Prostate gland (tissue), 2 donors: ENCODE data around the gene CLIP3. TPM values are rescaled to one million over a fixed set of nuclear protein-coding genes. Genes with fewer than 3 reads are reported as not detected.
"Not testable (repeated sequence)": the region's sequence is repeated elsewhere in the genome, so short reads cannot be mapped to it uniquely, and the experiment has no call there.

ENCODE experiments used
- DNase-seq: peaks from one replicate; pipeline ENCODE4 v3.0.0-alpha.2; 2019; ENCODE audit warnings: low spot score
- H3K27ac ChIP-seq, 2 donors: fragments of 200-600 bp; sonication (generic); 2 replicates each; pipeline ENCODE4 v1.5.1; 2017 to 2019
- H3K27me3 ChIP-seq: fragments of 200-600 bp; sonication (generic); replicated peaks from 2 replicates; pipeline ENCODE4 v1.5.1; 2019; ENCODE audit not compliant: insufficient read depth
- H3K36me3 ChIP-seq, 2 donors: fragments of 200-600 bp; sonication (generic); 1 replicate in 1 of 2; 2 replicates in 1 of 2; pipeline versions ENCODE4 v1.5.1 to v1.8.1; 2017 to 2019
- H3K4me1 ChIP-seq: fragments of 200-600 bp; sonication (generic); replicated peaks from 2 replicates; pipeline ENCODE4 v1.5.1; 2019
- H3K4me3 ChIP-seq, 2 donors: fragments of 200-600 bp; sonication (generic); 2 replicates each; pipeline ENCODE4 v1.5.1; 2017 to 2019
- H3K9me3 ChIP-seq: fragments of 200-600 bp; sonication (generic); 2 replicates; pipeline ENCODE4 v1.5.1; 2017
- POLR2A ChIP-seq: fragments of 450-650 bp; IDR thresholded peaks from one replicate; pipeline ENCODE4 v1.6.1; 2016; ENCODE audit warnings: antibody characterized with exemption, mild to moderate bottlenecking
- POLR2AphosphoS5 ChIP-seq: sonication (generic); formaldehyde crosslinking; IDR thresholded peaks from one replicate; pipeline ENCODE4 v1.6.1; 2017; ENCODE audit warnings: antibody characterized with exemption
- WGBS: methylation state at CpG from one replicate; pipeline ENCODE4 v1.1.5; 2018; 5-methylcytosine and 5-hydroxymethylcytosine counted together
- intact Hi-C: fragments of 100-400 bp; cut with DNase I; formaldehyde crosslinking; loops from one replicate; pipeline ENCODE4 v1.14.2; 2022
- total RNA-seq, 2 donors: library from RNA; depleted of rRNA; stranded (reverse); fragments of >200 nt; gene quantifications; one replicate each; pipeline ENCODE4 v1.1.0, GENCODE V29; 2016
- TF ChIP-seq, protein P1 (sequence below), 4 experiments: fragments of 200-600 bp in 2 of 4; fragments of 450-650 bp in 2 of 4; sonication (generic) in 2 of 4; IDR thresholded peaks; 1 replicate in 3 of 4; 2 replicates in 1 of 4; pipeline ENCODE4 v1.5.1; 2016 to 2019; ENCODE audit warnings: antibody characterized with exemption in 4 of 4, mild to moderate bottlenecking in 2 of 4, moderate library complexity in 2 of 4

CLIP3 gene
- total RNA-seq, 2 donors from 2014 or later: 7.4 to 31.2 TPM

DNA sequence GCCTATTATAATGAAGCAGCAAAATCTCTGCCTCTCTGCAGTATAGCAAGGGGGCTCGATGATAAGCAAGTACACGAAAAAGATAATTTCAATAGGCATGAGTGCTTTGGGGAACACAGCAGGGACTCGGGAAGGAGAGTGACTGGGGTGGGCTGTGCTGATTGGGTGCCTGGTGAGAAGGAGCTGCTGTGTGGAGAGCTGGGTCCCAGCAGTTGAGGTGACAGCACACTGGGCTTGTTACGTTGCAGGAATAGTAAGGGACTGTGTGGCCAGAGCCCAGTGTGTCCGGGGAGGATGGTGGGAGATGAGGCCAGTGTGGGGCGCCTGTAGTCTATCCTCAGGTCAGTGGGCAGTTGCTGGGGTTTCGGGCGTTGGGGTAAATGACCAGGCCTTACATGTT is 39.4 kb upstream of the CLIP3 start:
- Histone ChIP-seq H3K27me3 (no peaks in the 10 kb centered on the region), H3K9me3 (no peaks in the 10 kb centered on the region), H3K27ac (no peak overlapping the region), H3K4me3 (no peak overlapping the region), H3K4me1 (no peaks in the 10 kb centered on the region), H3K36me3 (no peaks in the 10 kb centered on the region)
- DNase-seq: no peak
- intact Hi-C loops: no loop called here
- 93% methylated on average over 8 of the region's 8 CpGs for WGBS
- no peak for TF ChIP-seq POLR2AphosphoS5
- TF ChIP-seq, protein P1, sequence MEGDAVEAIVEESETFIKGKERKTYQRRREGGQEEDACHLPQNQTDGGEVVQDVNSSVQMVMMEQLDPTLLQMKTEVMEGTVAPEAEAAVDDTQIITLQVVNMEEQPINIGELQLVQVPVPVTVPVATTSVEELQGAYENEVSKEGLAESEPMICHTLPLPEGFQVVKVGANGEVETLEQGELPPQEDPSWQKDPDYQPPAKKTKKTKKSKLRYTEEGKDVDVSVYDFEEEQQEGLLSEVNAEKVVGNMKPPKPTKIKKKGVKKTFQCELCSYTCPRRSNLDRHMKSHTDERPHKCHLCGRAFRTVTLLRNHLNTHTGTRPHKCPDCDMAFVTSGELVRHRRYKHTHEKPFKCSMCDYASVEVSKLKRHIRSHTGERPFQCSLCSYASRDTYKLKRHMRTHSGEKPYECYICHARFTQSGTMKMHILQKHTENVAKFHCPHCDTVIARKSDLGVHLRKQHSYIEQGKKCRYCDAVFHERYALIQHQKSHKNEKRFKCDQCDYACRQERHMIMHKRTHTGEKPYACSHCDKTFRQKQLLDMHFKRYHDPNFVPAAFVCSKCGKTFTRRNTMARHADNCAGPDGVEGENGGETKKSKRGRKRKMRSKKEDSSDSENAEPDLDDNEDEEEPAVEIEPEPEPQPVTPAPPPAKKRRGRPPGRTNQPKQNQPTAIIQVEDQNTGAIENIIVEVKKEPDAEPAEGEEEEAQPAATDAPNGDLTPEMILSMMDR (IDR thresholded peaks at IDR 0.05): no peak
- no peak for TF ChIP-seq POLR2A

DNA sequence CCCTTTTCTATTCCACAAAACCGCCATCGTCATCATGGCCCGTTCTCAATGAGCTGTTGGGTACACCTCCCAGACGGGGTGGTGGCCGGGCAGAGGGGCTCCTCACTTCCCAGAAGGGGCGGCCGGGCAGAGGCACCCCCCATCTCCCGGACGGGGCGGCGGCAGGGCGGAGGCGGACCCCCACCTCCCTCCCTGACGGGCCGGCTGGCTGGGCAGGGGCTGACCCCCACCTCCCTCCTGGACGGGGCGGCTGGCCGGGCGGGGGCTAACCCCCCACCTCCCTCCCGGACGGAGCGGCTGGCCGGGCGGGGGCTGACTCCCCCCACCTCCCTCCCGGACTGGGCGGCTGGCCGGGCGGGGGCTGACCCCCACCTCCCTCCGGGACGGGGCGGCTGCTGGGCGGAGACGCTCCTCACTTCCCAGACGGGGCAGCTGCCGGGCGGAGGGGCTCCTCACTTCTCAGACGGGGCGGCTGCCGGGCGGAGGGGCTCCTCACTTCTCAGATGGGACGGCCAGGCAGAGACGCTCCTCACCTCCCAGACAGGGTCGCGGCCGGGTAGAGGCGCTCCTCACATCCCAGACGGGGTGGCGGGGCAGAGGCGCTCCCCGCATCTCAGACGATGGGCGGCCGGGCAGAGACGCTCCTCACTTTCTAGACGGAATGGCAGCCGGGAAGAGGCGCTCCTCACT is 36.3 kb upstream of the CLIP3 start:
- H3K4me3 ChIP-seq, H3K4me1 ChIP-seq, DNase-seq, H3K36me3 ChIP-seq, intact Hi-C loops, H3K27ac ChIP-seq, H3K9me3 ChIP-seq, H3K27me3 ChIP-seq: not testable (repeated sequence)
- over 99% methylated on average over 41 of the region's 57 CpGs for WGBS

DNA sequence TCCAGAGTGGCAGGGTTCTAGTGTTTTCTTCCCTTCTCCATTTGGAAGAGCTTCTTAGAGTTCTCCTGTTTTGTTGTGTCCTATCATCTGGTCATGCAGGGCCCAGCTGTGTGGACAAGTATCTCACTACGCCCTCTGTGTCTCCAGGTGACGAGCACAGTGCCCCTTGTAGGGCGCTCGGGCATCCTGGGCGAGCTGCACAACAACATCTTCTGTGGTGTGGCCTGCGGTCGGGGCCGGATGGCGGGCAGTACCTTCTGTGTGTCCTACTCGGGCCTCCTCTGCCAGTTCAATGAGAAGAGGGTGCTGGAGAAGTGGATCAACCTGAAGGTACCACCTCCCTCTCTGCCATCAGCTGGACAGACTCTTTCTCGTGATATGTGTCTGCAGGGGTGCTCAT is 35.0 kb upstream of the CLIP3 start:
- Histone ChIP-seq H3K4me1 (no peaks in the 10 kb centered on the region), H3K27ac (no peak overlapping the region), H3K27me3 (no peaks in the 10 kb centered on the region), H3K36me3 (no peaks in the 10 kb centered on the region), H3K4me3 (no peak overlapping the region), H3K9me3 (no peaks in the 10 kb centered on the region)
- 98% methylated on average over 11 of the region's 11 CpGs for WGBS
- TF ChIP-seq, protein P1 (IDR thresholded peaks at IDR 0.05): no peak
- TF ChIP-seq POLR2A: no peak
- no peak for TF ChIP-seq POLR2AphosphoS5
- intact Hi-C loops: no loop called here
- no peak for DNase-seq

DNA sequence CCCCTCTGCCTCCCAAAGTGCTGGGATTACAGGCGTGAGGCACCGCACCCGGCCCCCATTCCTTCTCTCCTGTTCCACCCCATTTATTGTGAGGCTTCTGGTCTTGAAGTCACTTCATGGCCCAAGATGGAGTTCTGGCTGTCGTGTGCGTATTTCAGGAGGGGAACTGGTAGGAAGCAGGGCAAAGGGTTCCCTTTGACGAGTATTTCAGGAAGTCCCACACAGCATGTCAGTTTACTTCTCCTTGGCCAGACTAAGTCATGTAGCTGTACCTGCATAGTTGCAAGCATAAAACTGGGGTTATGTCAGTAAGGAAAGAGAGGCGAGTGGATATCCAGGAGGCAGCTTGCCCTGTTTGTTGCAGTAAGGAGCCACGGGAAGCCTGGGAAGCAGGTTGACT is 32.2 kb upstream of the CLIP3 start:
- Histone ChIP-seq H3K36me3 (no peaks in the 10 kb centered on the region), H3K27me3 (no peaks in the 10 kb centered on the region), H3K27ac (no peak overlapping the region), H3K9me3 (no peaks in the 10 kb centered on the region), H3K4me1 (no peaks in the 10 kb centered on the region), H3K4me3 (no peak overlapping the region)
- TF ChIP-seq POLR2A (no peak), POLR2AphosphoS5 (no peak)
- TF ChIP-seq, protein P1 (IDR thresholded peaks at IDR 0.05): no peak
- intact Hi-C loops: no loop called here
- no peak for DNase-seq
- 98% methylated on average over 8 of the region's 8 CpGs for WGBS

DNA sequence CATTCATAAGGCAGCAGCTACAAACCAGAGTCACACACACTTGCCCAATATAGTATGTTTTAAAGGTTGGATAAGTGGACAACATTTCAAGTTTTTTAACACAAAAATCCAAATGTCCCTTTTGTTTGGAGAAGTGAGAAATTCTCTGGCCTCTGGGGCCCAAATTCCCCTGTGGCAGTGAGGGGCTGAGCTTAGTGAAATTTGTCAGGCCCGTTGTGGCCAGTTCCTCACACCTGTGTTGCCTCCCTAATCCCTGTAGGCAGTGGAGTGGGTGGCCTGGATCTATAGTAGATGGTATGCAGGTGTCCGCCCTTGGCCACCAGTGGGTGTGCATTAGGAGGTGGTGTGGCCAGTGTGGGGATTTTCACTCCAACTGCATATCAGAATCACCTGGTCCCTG is 28.7 kb upstream of the CLIP3 start:
- no peaks in the 10 kb centered on the region for H3K27me3 ChIP-seq
- intact Hi-C loops: no loop called here
- TF ChIP-seq, protein P1 (IDR thresholded peaks at IDR 0.05): no peak
- TF ChIP-seq POLR2A: no peak
- no peak for TF ChIP-seq POLR2AphosphoS5
- no peak overlapping the region for H3K27ac ChIP-seq
- H3K36me3 ChIP-seq: no peaks in the 10 kb centered on the region
- no peaks in the 10 kb centered on the region for H3K4me1 ChIP-seq
- H3K9me3 ChIP-seq: no peaks in the 10 kb centered on the region
- no peak for DNase-seq
- WGBS: 88% methylated on average over 2 of the region's 2 CpGs
- H3K4me3 ChIP-seq: no peak overlapping the region
